GM12878 (cell line): ENCODE data around the gene METTL17. TPM values are rescaled to one million over a fixed set of nuclear protein-coding genes. Genes with fewer than 3 reads are reported as not detected.

Source experiments
- ATAC-seq: fragments of 200-7000 bp; cut with Tn5 transposase; 3 replicates; pipeline ENCODE4 v1.9.1; 2020; ENCODE audit warnings: mild to moderate bottlenecking, moderate library complexity
- BruUV-seq: library from RNA; stranded (reverse); fragments of 400-500 nt; replicated peaks from 2 replicates; lab custom pipeline; 2021; lab: Mats Ljungman, UMichigan
- CTCF ChIA-PET: fragments of 300-600 bp; sonication (Branson Sonifier 250); formaldehyde crosslinking; extraction: SDS; loops from one replicate; lab custom pipeline; 2021; ENCODE audit warnings: inconsistent platforms; lab: Yijun Ruan, JAX
- POLR2A ChIA-PET: fragments of 350-600 bp; formaldehyde crosslinking; extraction: SDS; loops from one replicate; lab custom pipeline; 2021; ENCODE audit warnings: inconsistent platforms; lab: Charles Lee
- RAD21 ChIA-PET: fragments of 300-600 bp; sonication (Branson Sonifier 250); formaldehyde crosslinking; loops from one replicate; lab custom pipeline; 2023; ENCODE audit warnings: antibody characterized with exemption; ENCODE audit not compliant: unreplicated experiment; lab: Charles Lee
- SMC1A ChIA-PET: fragments of 300-600 bp; sonication (Branson Sonifier 250); formaldehyde crosslinking; loops from one replicate; lab custom pipeline; 2023; ENCODE audit not compliant: unreplicated experiment, uncharacterized antibody; lab: Charles Lee
- DNase-seq: peaks from one replicate; pipeline ENCODE4 v3.0.0-alpha.2; 2011; ENCODE audit warnings: low read depth, low spot score
- FAIRE-seq: peaks from 3 replicates; lab custom pipeline; 2011; peaks lifted over from hg19 to GRCh38; lab: Jason Lieb, UNC
- H2AFZ ChIP-seq: 2 replicates; pipeline ENCODE4 v1.6.0; 2011; ENCODE audit warnings: low read depth, low read length, control low read depth; ENCODE audit not compliant: control insufficient read depth
- H3K27ac ChIP-seq: 2 replicates; pipeline ENCODE4 v1.5.1; 2011; ENCODE audit warnings: control low read depth; ENCODE audit not compliant: control insufficient read depth, insufficient read depth
- H3K27me3 ChIP-seq, 2 experiments: replicated peaks in 1 of 2; 2 replicates each; pipeline versions ENCODE4 v1.6.0 to v1.6.1; 2011; ENCODE audit warnings: low read length in 1 of 2; ENCODE audit not compliant: control insufficient read depth in 2 of 2, insufficient read depth in 2 of 2
- H3K36me3 ChIP-seq, 2 experiments: 2 replicates each; pipeline ENCODE4 v1.5.1; 2011; ENCODE audit warnings: low read length in 1 of 2; ENCODE audit not compliant: control insufficient read depth in 2 of 2, insufficient read depth in 2 of 2
- H3K4me1 ChIP-seq: 2 replicates; pipeline ENCODE4 v1.6.1; 2011; ENCODE audit warnings: mild to moderate bottlenecking, low read length, moderate library complexity, mixed read lengths; ENCODE audit not compliant: control insufficient read depth, insufficient read depth
- H3K4me2 ChIP-seq: 2 replicates; pipeline ENCODE4 v1.6.0; 2011; ENCODE audit warnings: control low read depth; ENCODE audit not compliant: control insufficient read depth, insufficient read depth
- H3K4me3 ChIP-seq: fragments of 200-600 bp; sonication (generic); 2 replicates; pipeline ENCODE4 v1.5.1; 2016
- H3K79me2 ChIP-seq: 2 replicates; pipeline ENCODE4 v1.6.0; 2011; ENCODE audit warnings: low read length; ENCODE audit not compliant: control insufficient read depth, insufficient read depth
- H3K9ac ChIP-seq: 2 replicates; pipeline ENCODE4 v1.8.0; 2011; ENCODE audit warnings: low read length, control low read depth, mixed read lengths; ENCODE audit not compliant: control insufficient read depth, insufficient read depth
- H3K9me3 ChIP-seq: replicated peaks from 3 replicates; pipeline ENCODE4 v1.5.1; 2011; ENCODE audit warnings: mild to moderate bottlenecking, low read length; ENCODE audit not compliant: control insufficient read depth, insufficient read depth
- H4K20me1 ChIP-seq: 2 replicates; pipeline ENCODE4 v1.6.0; 2011; ENCODE audit not compliant: control insufficient read depth, insufficient read depth
- ATF7 ChIP-seq: fragments of 450-650 bp; IDR thresholded peaks from 2 replicates; pipeline ENCODE4 v1.6.1; 2016; ENCODE audit warnings: low read depth, mild to moderate bottlenecking
- CBX3 ChIP-seq: fragments of 200-600 bp; sonication (generic); IDR thresholded peaks from 2 replicates; pipeline ENCODE4 v1.6.1; 2016; ENCODE audit warnings: low read depth, borderline replicate concordance
- CBX5 ChIP-seq: sonication (generic); IDR thresholded peaks from 2 replicates; pipeline ENCODE4 v1.6.1; 2016; ENCODE audit warnings: low read depth, moderate library complexity, mild to moderate bottlenecking, inconsistent platforms
- CEBPB ChIP-seq, 2 experiments: fragments of 150-350 bp in 1 of 2; IDR thresholded peaks; 2 replicates each; pipeline ENCODE4 v1.6.1; 2012 to 2014; ENCODE audit warnings: low read depth in 2 of 2, low read length in 2 of 2, borderline replicate concordance in 1 of 2, inconsistent platforms in 1 of 2
- EP300 ChIP-seq, 2 experiments: fragments of 150-350 bp in 1 of 2; IDR thresholded peaks; 2 replicates each; pipeline ENCODE4 v1.6.1; 2011 to 2012; ENCODE audit warnings: low read depth in 2 of 2, low read length in 2 of 2, borderline replicate concordance in 1 of 2, improper control_type of control experiment in 1 of 2, inconsistent platforms in 1 of 2; ENCODE audit not compliant: control insufficient read depth in 1 of 2
- HDGF ChIP-seq: fragments of 450-650 bp; IDR thresholded peaks from 2 replicates; pipeline ENCODE4 v1.6.1; 2016; ENCODE audit warnings: antibody characterized with exemption
- IRF5 ChIP-seq: fragments of 450-650 bp; IDR thresholded peaks from 2 replicates; pipeline ENCODE4 v1.6.1; 2017; ENCODE audit warnings: borderline replicate concordance
- MEF2A ChIP-seq: IDR thresholded peaks from 2 replicates; pipeline ENCODE4 v1.6.1; 2011; ENCODE audit warnings: low read depth, mild to moderate bottlenecking, low read length, moderate library complexity; ENCODE audit not compliant: insufficient read depth
- TCF12 ChIP-seq: IDR thresholded peaks from 2 replicates; pipeline ENCODE4 v1.6.1; 2011; ENCODE audit warnings: low read depth, mild to moderate bottlenecking, low read length
- ZBTB4 ChIP-seq: fragments of 450-650 bp; formaldehyde crosslinking; IDR thresholded peaks from 2 replicates; pipeline ENCODE4 v1.4.0; 2022; ENCODE audit warnings: mild to moderate bottlenecking, moderate library complexity
- WGBS: methylation state at CpG from one replicate; pipeline ENCODE4 v1.1.6; 2016; ENCODE audit warnings: low lambda C conversion rate; ENCODE audit not compliant: insufficient replicate concordance, insufficient coverage; ENCODE audit errors: missing lambda C conversion rate; 5-methylcytosine and 5-hydroxymethylcytosine counted together
- in situ Hi-C: fragments of 300-500 bp; cut with MboI; formaldehyde crosslinking; loops from 9 replicates; pipeline ENCODE4 v1.14.3; 2018; ENCODE audit warnings: mixed read lengths
- intact Hi-C: fragments of 100-400 bp; cut with micrococcal nuclease; formaldehyde crosslinking; loops from one replicate; pipeline ENCODE4 v1.14.2; 2022; ENCODE audit not compliant: unreplicated experiment
- polyA plus RNA-seq, 11 experiments: library from polyadenylated mRNA; depleted of rRNA in 4 of 11; unstranded in 6 of 11; stranded (reverse) in 5 of 11; fragments of >200 nt; fragmentation: Nextera tagmentation in 4 of 11; fragmentation: Illumina TruSeq in 1 of 11; extraction: Ambion mirVana in 4 of 11; extraction: Trizol in 1 of 11; gene quantifications; 1 replicate in 1 of 11; 2 replicates in 10 of 11; pipeline versions ENCODE4 v1.2.1 to v1.2.3, GENCODE V29; 2011 to 2016; ENCODE audit warnings: inconsistent platforms in 2 of 11, missing spikeins in 2 of 11, low read depth in 1 of 11
- total RNA-seq, 4 experiments: library from RNA; depleted of rRNA in 3 of 4; stranded (reverse); fragments of >200 nt in 3 of 4; fragmentation: Illumina TruSeq in 1 of 4; extraction: Trizol in 1 of 4; gene quantifications; 2 replicates each; pipeline versions ENCODE4 v1.2.1 to v1.2.3, GENCODE V29; 2013 to 2021

The METTL17 gene
- total and polyA plus RNA-seq, 10 of the 15 experiments (the other 5 are each of a cell fraction or from before 2014, with no cell fraction given) = 70.4 to 130 (median 97.5) TPM

- H3K4me2 ChIP-seq = no peak overlapping the region
- no peaks in the 10 kb centered on the region for H3K9me3 ChIP-seq
- RAD21 ChIA-PET = no interaction called here
- SMC1A ChIA-PET = no interaction called here
- 25% methylated on average over 1 of the region's 1 CpG for WGBS
- H3K27me3 ChIP-seq = no peaks in the 10 kb centered on the region
- H4K20me1 ChIP-seq = no peaks in the 10 kb centered on the region
- no peaks in the 10 kb centered on the region for H3K36me3 ChIP-seq
- BruUV-seq = no TSS peak
- no peak overlapping the region for H3K9ac ChIP-seq
- intact Hi-C loops = no loop called here
- no peak overlapping the region for H3K4me3 ChIP-seq
- CTCF ChIA-PET = interaction anchor here (1.1 to 1.5 kb wide), 3 partner anchors 8 to 282 kb away, joined by 3 to 9 read pairs (median 4); no protein-coding TSS in a partner anchor
- H2AFZ ChIP-seq = no peak overlapping the region
- no peak overlapping the region for H3K27ac ChIP-seq
- no peak for DNase-seq
- in situ Hi-C loops = no loop called here
- no peak for TF ChIP-seq CBX3
- TF ChIP-seq ZBTB4 (CRISPR knock-in tag) = no peak
- TF ChIP-seq ATF7 = no peak
- no peak for TF ChIP-seq MEF2A
- TF ChIP-seq TCF12 = no peak
- TF ChIP-seq EP300 (IDR thresholded peaks at IDR 0.05; ENCODE audit: borderline replicate concordance in 1 of 2, control insufficient read depth in 1 of 2, low read depth in 2 of 2, low read length in 2 of 2) = no peak
- no peak for TF ChIP-seq HDGF
- no peak for TF ChIP-seq CBX5
- TF ChIP-seq CEBPB (IDR thresholded peaks at IDR 0.05; ENCODE audit: borderline replicate concordance in 1 of 2, low read depth in 2 of 2, low read length in 2 of 2) = no peak
- no peak for TF ChIP-seq IRF5
- no peaks in the 10 kb centered on the region for H3K79me2 ChIP-seq
- no peak for ATAC-seq
- no peaks in the 10 kb centered on the region for H3K4me1 ChIP-seq
- no peak for FAIRE-seq
- POLR2A ChIA-PET = interaction anchor here (0.5 kb wide), 1 partner anchor 435 kb away, joined by 4 read pairs; no protein-coding TSS in a partner anchor
These were observed 11.1 kb upstream of the METTL17 start for GRCh38 chr14:20978687-20979086.
